Measurements from ENCODE around the gene RAB3IL1. TPM values are rescaled to one million over a fixed set of nuclear protein-coding genes. Genes with fewer than 3 reads are reported as not detected.

The RAB3IL1 gene
- total RNA-seq, 1 experiment from 2014 or later: 7.9 TPM

- H3K9ac ChIP-seq (ENCODE audit: low read length): no peak overlapping the region
- no peaks in the 10 kb centered on the region for H3K9me3 ChIP-seq (ENCODE audit: low read length)
- no peak overlapping the region for H3K4me2 ChIP-seq (ENCODE audit: low read length)
- no peaks in the 10 kb centered on the region for H3K36me3 ChIP-seq (ENCODE audit: low read depth, low read length)
- no peak overlapping the region for H3K27ac ChIP-seq (ENCODE audit: low read length)
- POLR2A ChIA-PET (ENCODE audit: unreplicated experiment): no interaction called here
- H3K79me2 ChIP-seq (ENCODE audit: low read length): no peaks in the 10 kb centered on the region
- no peaks in the 10 kb centered on the region for H4K20me1 ChIP-seq (ENCODE audit: low read length)
- no TSS peak for BruUV-seq (replicated peaks)
- H3K27me3 ChIP-seq (ENCODE audit: low read length): no peaks in the 10 kb centered on the region
- H3K9me2 ChIP-seq (replicated peaks; ENCODE audit: low read length): no peaks in the 10 kb centered on the region
- no peak overlapping the region for H2AFZ ChIP-seq (ENCODE audit: low read length)
- H3K4me3 ChIP-seq (ENCODE audit: low read length): no peak overlapping the region
- CTCF ChIA-PET: interaction anchor here (1.2 kb wide), 1 partner anchor 76 kb away, joined by 3 read pairs; no protein-coding TSS in a partner anchor
- H3K4me1 ChIP-seq (ENCODE audit: insufficient read depth, low read length): peaks cover 3% of the 10 kb centered on the region; the same call in 1 of the 2 replicates
- no peaks in the 10 kb centered on the region for H3F3A ChIP-seq (ENCODE audit: low read length, unreplicated experiment)
- DNase-seq: no peak
- no peak for TF ChIP-seq CTCF (conservative IDR thresholded peaks at IDR 0.05; ENCODE audit: low read depth, low read length)
- intact Hi-C loops (cut with micrococcal nuclease): loop anchor here (10.0 kb wide), 1 partner anchor 332 kb away; the partner anchor contains the start of gene SCGB2A1
- ATAC-seq: no peak
These were observed 44.3 kb downstream of the RAB3IL1 start for GRCh38 chr11:61872935-61873565.

GRCh38 chr11:61871158-61871597, 46.2 kb downstream of the RAB3IL1 start:
- Histone ChIP-seq H3F3A (ENCODE audit: low read length, unreplicated experiment) (no peaks in the 10 kb centered on the region), H3K9me2 (replicated peaks; ENCODE audit: low read length) (no peaks in the 10 kb centered on the region), H3K27me3 (ENCODE audit: low read length) (no peaks in the 10 kb centered on the region), H3K4me2 (ENCODE audit: low read length) (peak overlapping the region; percentile 81), H2AFZ (ENCODE audit: low read length) (peak overlapping the region; percentile 74), H3K9ac (ENCODE audit: low read length) (no peak overlapping the region), H3K27ac (ENCODE audit: low read length) (no peak overlapping the region), H4K20me1 (ENCODE audit: low read length) (no peaks in the 10 kb centered on the region), H3K36me3 (ENCODE audit: low read depth, low read length) (no peaks in the 10 kb centered on the region), H3K9me3 (ENCODE audit: low read length) (no peaks in the 10 kb centered on the region), H3K4me3 (ENCODE audit: low read length) (peak overlapping the region; percentile 48), H3K79me2 (ENCODE audit: low read length) (no peaks in the 10 kb centered on the region), H3K4me1 (ENCODE audit: insufficient read depth, low read length) (peaks cover 3% of the 10 kb centered on the region; the same call in 1 of the 2 replicates)
- DNase-seq (peak; percentile 87), ATAC-seq (peak; percentile 93)
- POLR2A ChIA-PET (ENCODE audit: unreplicated experiment): no interaction called here
- CTCF ChIA-PET: interaction anchor here (0.6 to 2.2 kb wide), 7 partner anchors 26 to 237 kb away, joined by 3 to 13 read pairs (median 9); no protein-coding TSS in a partner anchor
- no TSS peak for BruUV-seq (replicated peaks)
- no peak for TF ChIP-seq EZH2phosphoT487 (IDR thresholded peaks at IDR 0.05; ENCODE audit: borderline replicate concordance, low read length)
- no peak for TF ChIP-seq EZH2 (IDR thresholded peaks at IDR 0.05; ENCODE audit: low read length, unreplicated experiment)
- TF ChIP-seq CTCF (conservative IDR thresholded peaks at IDR 0.05; ENCODE audit: low read depth, low read length): peak; percentile 97
- intact Hi-C loops (cut with micrococcal nuclease): loop anchor here (1.0 to 10.0 kb wide), 5 partner anchors 74 to 334 kb away; partner anchors contain the start of gene SCGB2A1

- H3K79me2 ChIP-seq (ENCODE audit: low read length): no peaks in the 10 kb centered on the region
- H3K27ac ChIP-seq (ENCODE audit: low read length): no peak overlapping the region
- H3K9me2 ChIP-seq (replicated peaks; ENCODE audit: low read length): no peaks in the 10 kb centered on the region
- ChIA-PET POLR2A (ENCODE audit: unreplicated experiment) (no interaction called here), CTCF (interaction anchor here (0.5 to 2.2 kb wide), 12 partner anchors 27 to 238 kb away, joined by 3 to 13 read pairs (median 4); partner anchors contain the start of genes FEN1 and TMEM258)
- no peaks in the 10 kb centered on the region for H4K20me1 ChIP-seq (ENCODE audit: low read length)
- H2AFZ ChIP-seq (ENCODE audit: low read length): peak overlapping the region; percentile 74
- H3K4me3 ChIP-seq (ENCODE audit: low read length): no peak overlapping the region
- H3K27me3 ChIP-seq (ENCODE audit: low read length): no peaks in the 10 kb centered on the region
- ATAC-seq (peak; percentile 3), DNase-seq (no peak)
- no TSS peak for BruUV-seq (replicated peaks)
- intact Hi-C loops (cut with micrococcal nuclease): loop anchor here (1.0 to 10.0 kb wide), 5 partner anchors 73 to 334 kb away; partner anchors contain the start of gene SCGB2A1
- H3K4me1 ChIP-seq (ENCODE audit: insufficient read depth, low read length): peaks cover 3% of the 10 kb centered on the region; the same call in 1 of the 2 replicates
- TF ChIP-seq CTCF (conservative IDR thresholded peaks at IDR 0.05; ENCODE audit: low read depth, low read length): no peak
- TF ChIP-seq EZH2phosphoT487 (IDR thresholded peaks at IDR 0.05; ENCODE audit: borderline replicate concordance, low read length): no peak
- H3K4me2 ChIP-seq (ENCODE audit: low read length): peak overlapping the region; percentile 81
- no peaks in the 10 kb centered on the region for H3F3A ChIP-seq (ENCODE audit: low read length, unreplicated experiment)
- H3K9me3 ChIP-seq (ENCODE audit: low read length): no peaks in the 10 kb centered on the region
- no peaks in the 10 kb centered on the region for H3K36me3 ChIP-seq (ENCODE audit: low read depth, low read length)
- no peak overlapping the region for H3K9ac ChIP-seq (ENCODE audit: low read length)
These were observed 46.8 kb downstream of the RAB3IL1 start for GRCh38 chr11:61870541-61871031.
